GM12878 (cell line): ENCODE measurements around the gene TRPT1. TPM values are rescaled to one million over a fixed set of nuclear protein-coding genes. Genes with fewer than 3 reads are reported as not detected.

ENCODE experiments used
- ATAC-seq: fragments of 200-7000 bp; cut with Tn5 transposase; 3 replicates; pipeline ENCODE4 v1.9.1; 2020; ENCODE audit warnings: mild to moderate bottlenecking, moderate library complexity
- BruUV-seq: library from RNA; stranded (reverse); fragments of 400-500 nt; replicated peaks from 2 replicates; lab custom pipeline; 2021; lab: Mats Ljungman, UMichigan
- CTCF ChIA-PET: fragments of 300-600 bp; sonication (Branson Sonifier 250); formaldehyde crosslinking; extraction: SDS; loops from one replicate; lab custom pipeline; 2021; ENCODE audit warnings: inconsistent platforms; lab: Yijun Ruan, JAX
- POLR2A ChIA-PET: fragments of 350-600 bp; formaldehyde crosslinking; extraction: SDS; loops from one replicate; lab custom pipeline; 2021; ENCODE audit warnings: inconsistent platforms; lab: Charles Lee
- RAD21 ChIA-PET: fragments of 300-600 bp; sonication (Branson Sonifier 250); formaldehyde crosslinking; loops from one replicate; lab custom pipeline; 2023; ENCODE audit warnings: antibody characterized with exemption; ENCODE audit not compliant: unreplicated experiment; lab: Charles Lee
- SMC1A ChIA-PET: fragments of 300-600 bp; sonication (Branson Sonifier 250); formaldehyde crosslinking; loops from one replicate; lab custom pipeline; 2023; ENCODE audit not compliant: unreplicated experiment, uncharacterized antibody; lab: Charles Lee
- DNase-seq: peaks from one replicate; pipeline ENCODE4 v3.0.0-alpha.2; 2011; ENCODE audit warnings: low read depth, low spot score
- FAIRE-seq: peaks from 3 replicates; lab custom pipeline; 2011; peaks lifted over from hg19 to GRCh38; lab: Jason Lieb, UNC
- H2AFZ ChIP-seq: 2 replicates; pipeline ENCODE4 v1.6.0; 2011; ENCODE audit warnings: low read depth, low read length, control low read depth; ENCODE audit not compliant: control insufficient read depth
- H3K27ac ChIP-seq: 2 replicates; pipeline ENCODE4 v1.5.1; 2011; ENCODE audit warnings: control low read depth; ENCODE audit not compliant: control insufficient read depth, insufficient read depth
- H3K27me3 ChIP-seq, 2 experiments: replicated peaks in 1 of 2; 2 replicates each; pipeline versions ENCODE4 v1.6.0 to v1.6.1; 2011; ENCODE audit warnings: low read length in 1 of 2; ENCODE audit not compliant: control insufficient read depth in 2 of 2, insufficient read depth in 2 of 2
- H3K36me3 ChIP-seq, 2 experiments: 2 replicates each; pipeline ENCODE4 v1.5.1; 2011; ENCODE audit warnings: low read length in 1 of 2; ENCODE audit not compliant: control insufficient read depth in 2 of 2, insufficient read depth in 2 of 2
- H3K4me1 ChIP-seq: 2 replicates; pipeline ENCODE4 v1.6.1; 2011; ENCODE audit warnings: mild to moderate bottlenecking, low read length, moderate library complexity, mixed read lengths; ENCODE audit not compliant: control insufficient read depth, insufficient read depth
- H3K4me2 ChIP-seq: 2 replicates; pipeline ENCODE4 v1.6.0; 2011; ENCODE audit warnings: control low read depth; ENCODE audit not compliant: control insufficient read depth, insufficient read depth
- H3K4me3 ChIP-seq: fragments of 200-600 bp; sonication (generic); 2 replicates; pipeline ENCODE4 v1.5.1; 2016
- H3K79me2 ChIP-seq: 2 replicates; pipeline ENCODE4 v1.6.0; 2011; ENCODE audit warnings: low read length; ENCODE audit not compliant: control insufficient read depth, insufficient read depth
- H3K9ac ChIP-seq: 2 replicates; pipeline ENCODE4 v1.8.0; 2011; ENCODE audit warnings: low read length, control low read depth, mixed read lengths; ENCODE audit not compliant: control insufficient read depth, insufficient read depth
- H3K9me3 ChIP-seq: replicated peaks from 3 replicates; pipeline ENCODE4 v1.5.1; 2011; ENCODE audit warnings: mild to moderate bottlenecking, low read length; ENCODE audit not compliant: control insufficient read depth, insufficient read depth
- H4K20me1 ChIP-seq: 2 replicates; pipeline ENCODE4 v1.6.0; 2011; ENCODE audit not compliant: control insufficient read depth, insufficient read depth
- BHLHE40 ChIP-seq, 2 experiments: fragments of 450-650 bp in 1 of 2; IDR thresholded peaks; 2 replicates each; pipeline ENCODE4 v1.6.1; 2011 to 2017; ENCODE audit warnings: low read depth in 2 of 2, borderline replicate concordance in 1 of 2, improper control_type of control experiment in 1 of 2, low read length in 1 of 2, mild to moderate bottlenecking in 1 of 2
- PML ChIP-seq: IDR thresholded peaks from 2 replicates; pipeline ENCODE4 v1.6.1; 2012; ENCODE audit warnings: low read length, inconsistent platforms
- SUZ12 ChIP-seq: fragments of 200-600 bp; sonication (generic); IDR thresholded peaks from one replicate; pipeline ENCODE4 v1.6.1; 2018; ENCODE audit warnings: antibody characterized with exemption, mild to moderate bottlenecking; ENCODE audit not compliant: unreplicated experiment
- TCF12 ChIP-seq: IDR thresholded peaks from 2 replicates; pipeline ENCODE4 v1.6.1; 2011; ENCODE audit warnings: low read depth, mild to moderate bottlenecking, low read length
- WGBS: methylation state at CpG from one replicate; pipeline ENCODE4 v1.1.6; 2016; ENCODE audit warnings: low lambda C conversion rate; ENCODE audit not compliant: insufficient replicate concordance, insufficient coverage; ENCODE audit errors: missing lambda C conversion rate; 5-methylcytosine and 5-hydroxymethylcytosine counted together
- in situ Hi-C: fragments of 300-500 bp; cut with MboI; formaldehyde crosslinking; loops from 9 replicates; pipeline ENCODE4 v1.14.3; 2018; ENCODE audit warnings: mixed read lengths
- intact Hi-C: fragments of 100-400 bp; cut with micrococcal nuclease; formaldehyde crosslinking; loops from one replicate; pipeline ENCODE4 v1.14.2; 2022; ENCODE audit not compliant: unreplicated experiment
- polyA plus RNA-seq, 11 experiments: library from polyadenylated mRNA; depleted of rRNA in 4 of 11; unstranded in 6 of 11; stranded (reverse) in 5 of 11; fragments of >200 nt; fragmentation: Nextera tagmentation in 4 of 11; fragmentation: Illumina TruSeq in 1 of 11; extraction: Ambion mirVana in 4 of 11; extraction: Trizol in 1 of 11; gene quantifications; 1 replicate in 1 of 11; 2 replicates in 10 of 11; pipeline versions ENCODE4 v1.2.1 to v1.2.3, GENCODE V29; 2011 to 2016; ENCODE audit warnings: inconsistent platforms in 2 of 11, missing spikeins in 2 of 11, low read depth in 1 of 11
- total RNA-seq, 4 experiments: library from RNA; depleted of rRNA in 3 of 4; stranded (reverse); fragments of >200 nt in 3 of 4; fragmentation: Illumina TruSeq in 1 of 4; extraction: Trizol in 1 of 4; gene quantifications; 2 replicates each; pipeline versions ENCODE4 v1.2.1 to v1.2.3, GENCODE V29; 2013 to 2021

Gene TRPT1
- total and polyA plus RNA-seq, 10 of the 15 experiments (the other 5 are each of a cell fraction or from before 2014, with no cell fraction given): 7.1 to 63.0 (median 31.4) TPM

DNA sequence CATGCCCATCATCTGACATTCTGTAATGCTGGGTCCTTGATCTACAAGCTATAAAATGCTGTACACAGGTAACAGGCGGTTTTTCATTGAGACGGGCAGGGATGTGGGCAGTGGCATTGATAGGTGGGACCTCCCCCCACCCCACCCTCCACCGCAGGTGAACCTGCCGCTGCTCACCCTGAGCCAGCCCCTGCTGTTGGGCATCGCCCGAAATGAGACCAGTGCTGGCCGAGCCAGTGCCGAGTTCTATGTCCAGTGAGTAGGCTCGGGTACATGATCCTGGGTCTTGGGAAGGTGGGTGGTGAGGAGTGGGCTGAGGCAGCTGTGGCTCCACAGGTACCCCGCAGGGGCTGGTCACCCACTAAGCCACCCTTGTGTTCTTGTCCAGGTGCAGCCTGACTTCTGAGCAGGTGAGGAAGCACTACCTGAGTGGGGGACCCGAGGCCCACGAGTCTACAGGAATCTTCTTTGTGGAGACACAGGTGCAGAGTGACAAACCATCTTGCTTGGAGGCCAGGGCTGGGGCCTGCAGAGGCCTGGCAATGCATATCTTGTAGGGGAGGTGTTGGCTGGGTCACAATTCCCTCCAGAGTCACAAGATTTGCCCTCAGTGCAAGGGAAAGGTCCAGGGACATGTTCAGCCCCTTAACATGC lies 3.2 kb upstream of the TRPT1 start:
- 68% methylated on average over 11 of the region's 12 CpGs for WGBS
- H3K27ac ChIP-seq: peak overlapping the region; percentile 86
- H3K9me3 ChIP-seq: no peaks in the 10 kb centered on the region
- peaks cover 0 to 3% of the 10 kb centered on the region in 2 experiments; a peak in 1 of 4 replicates for H3K36me3 ChIP-seq
- intact Hi-C loops (no loop called here), in situ Hi-C loops (loop anchor here (25.0 kb wide), 1 partner anchor 1633 kb away; the partner anchor contains the start of genes CFL1, EFEMP2 and MUS81)
- ChIA-PET POLR2A (interaction anchor here (0.6 to 9.7 kb wide), 4 partner anchors 10 to 1466 kb away, joined by 4 to 77 read pairs (median 6); partner anchors contain the start of genes FKBP2 and PPP1R14B), RAD21 (interaction anchor here (1.0 kb wide), 1 partner anchor 22 kb away, joined by 6 read pairs; the partner anchor contains the start of gene FERMT3), CTCF (interaction anchor here (0.6 to 0.9 kb wide), 2 partner anchors 25 to 72 kb away, joined by 3 to 4 read pairs; no protein-coding TSS in a partner anchor), SMC1A (interaction anchor here (1.2 kb wide), 1 partner anchor 15 kb away, joined by 3 read pairs; no protein-coding TSS in a partner anchor)
- H3K79me2 ChIP-seq: peaks cover 36% of the 10 kb centered on the region
- peaks cover 34% of the 10 kb centered on the region for H3K4me1 ChIP-seq
- no peak overlapping the region for H2AFZ ChIP-seq
- no peak for ATAC-seq
- DNase-seq: no peak
- no peaks in the 10 kb centered on the region for H3K27me3 ChIP-seq
- H3K4me2 ChIP-seq: peak overlapping the region; percentile 98
- H3K4me3 ChIP-seq: peak overlapping the region; percentile 95; the same call in 1 of the 2 replicates
- FAIRE-seq: no peak
- BruUV-seq: TSS peak; percentile 35
- no peaks in the 10 kb centered on the region for H4K20me1 ChIP-seq
- H3K9ac ChIP-seq: peak overlapping the region; percentile 79
- TF ChIP-seq TCF12: no peak
- no peak for TF ChIP-seq PML
- no peak for TF ChIP-seq SUZ12
- no peak for TF ChIP-seq BHLHE40 (IDR thresholded peaks at IDR 0.05; ENCODE audit: borderline replicate concordance in 1 of 2, low read depth in 2 of 2, low read length in 1 of 2)
